Sigmoid colon (tissue), 7 donors: Measurements from ENCODE around the gene GRXCR2. TPM values are rescaled to one million over a fixed set of nuclear protein-coding genes. Genes with fewer than 3 reads are reported as not detected.
"Not testable (repeated sequence)": the region's sequence is repeated elsewhere in the genome, so short reads cannot be mapped to it uniquely, and the experiment has no call there.

Experiments
- DNase-seq: peaks from one replicate; pipeline ENCODE4 v3.0.0-alpha.2; 2019
- H3K27ac ChIP-seq, 4 donors: fragments of 200-600 bp; sonication (generic); one replicate each; pipeline ENCODE4 v1.5.1; 2016 to 2019; ENCODE audit warnings: mild to moderate bottlenecking in 1 of 4
- H3K27me3 ChIP-seq, 3 donors: fragments of 200-600 bp; sonication (generic); one replicate each; pipeline ENCODE4 v1.5.1; 2019; ENCODE audit warnings: mild to moderate bottlenecking in 1 of 3
- H3K36me3 ChIP-seq, 4 donors: fragments of 200-600 bp; sonication (generic); one replicate each; pipeline ENCODE4 v1.5.1; 2016 to 2019
- H3K4me1 ChIP-seq, 4 donors: fragments of 200-600 bp; sonication (generic); one replicate each; pipeline ENCODE4 v1.5.1; 2017 to 2019
- H3K4me3 ChIP-seq, 4 donors: fragments of 200-600 bp; sonication (generic); one replicate each; pipeline ENCODE4 v1.5.1; 2017 to 2019; ENCODE audit warnings: mild to moderate bottlenecking in 2 of 4, moderate library complexity in 1 of 4
- H3K9me3 ChIP-seq, 4 donors: fragments of 200-600 bp in 3 of 4; sonication (generic) in 3 of 4; one replicate each; pipeline versions ENCODE4 v1.5.1 to v1.6.1; 2013 to 2019
- CTCF ChIP-seq, 4 experiments: fragments of 450-650 bp in 3 of 4; fragments of 200-600 bp in 1 of 4; IDR thresholded peaks; one replicate each; pipeline ENCODE4 v1.5.1; 2016 to 2019; ENCODE audit warnings: antibody characterized with exemption in 4 of 4, mild to moderate bottlenecking in 3 of 4, moderate library complexity in 2 of 4
- EP300 ChIP-seq, 4 donors: sonication (generic); formaldehyde crosslinking; IDR thresholded peaks; one replicate each; pipeline ENCODE4 v1.6.1; 2017; ENCODE audit warnings: antibody characterized with exemption in 4 of 4
- POLR2A ChIP-seq, 2 donors: fragments of 450-650 bp; IDR thresholded peaks; one replicate each; pipeline ENCODE4 v1.6.1; 2016; ENCODE audit warnings: antibody characterized with exemption in 2 of 2, mild to moderate bottlenecking in 2 of 2, moderate library complexity in 2 of 2
- POLR2AphosphoS5 ChIP-seq, 4 donors: sonication (generic); formaldehyde crosslinking; IDR thresholded peaks; one replicate each; pipeline ENCODE4 v1.6.1; 2017; ENCODE audit warnings: antibody characterized with exemption in 4 of 4
- WGBS, 2 donors: extraction: QIAGEN DNeasy Blood & Tissue Kit; methylation state at CpG; one replicate each; pipeline ENCODE4 v1.1.7; 2013; 5-methylcytosine and 5-hydroxymethylcytosine counted together
- intact Hi-C: fragments of 100-400 bp; cut with DNase I; formaldehyde crosslinking; loops from one replicate; pipeline ENCODE4 v1.15.1; 2023
- polyA plus RNA-seq, 3 donors: library from polyadenylated mRNA; stranded (reverse); fragments of 200-250 nt; gene quantifications; one replicate each; pipeline ENCODE4 v1.2.3, GENCODE V29; 2013
- total RNA-seq, 4 donors: library from RNA; depleted of rRNA; stranded (reverse); fragments of >200 nt; gene quantifications; one replicate each; pipeline ENCODE4 v1.1.0, GENCODE V29; 2016
- donor health status: healthy with polysubstance abuse.
- donor health status: Bipolar disorder and iron deficiency.
- donor health status: healthy.

The GRXCR2 gene
- total and polyA plus RNA-seq, 7 donors = not detected

GRCh38 chr5:145869753-145870152 lies 3.1 kb downstream of the GRXCR2 start:
- intact Hi-C loops = no loop called here
- WGBS, 2 donors = 36 to 69% methylated on average over 4 of the region's 4 CpGs

GRCh38 chr5:145867806-145868205 lies 5.0 kb downstream of the GRXCR2 start:
- Histone ChIP-seq H3K36me3 (no peaks in the 10 kb centered on the region), H3K27ac (no peak overlapping the region), H3K4me1 (no peaks in the 10 kb centered on the region), H3K27me3 (no peaks in the 10 kb centered on the region), H3K9me3 (no peaks in the 10 kb centered on the region), H3K4me3 (no peak overlapping the region)
- no peak for DNase-seq
- no peak for TF ChIP-seq CTCF (IDR thresholded peaks at IDR 0.05)
- TF ChIP-seq POLR2A (IDR thresholded peaks at IDR 0.05) = no peak
- TF ChIP-seq EP300 (IDR thresholded peaks at IDR 0.05) = no peak
- TF ChIP-seq POLR2AphosphoS5 (IDR thresholded peaks at IDR 0.05) = no peak
- intact Hi-C loops = no loop called here
- 8 to 30% methylated on average over 1 of the region's 1 CpG for WGBS, 2 donors

More at GRCh38 chr5:145869753-145870152, 3.1 kb downstream of the GRXCR2 start:
- Histone ChIP-seq H3K9me3 (no peaks in the 10 kb centered on the region), H3K4me3 (no peak overlapping the region), H3K36me3 (no peaks in the 10 kb centered on the region), H3K27ac (no peak overlapping the region), H3K4me1 (no peaks in the 10 kb centered on the region), H3K27me3 (no peaks in the 10 kb centered on the region)
- TF ChIP-seq POLR2A (IDR thresholded peaks at IDR 0.05) (no peak), POLR2AphosphoS5 (IDR thresholded peaks at IDR 0.05) (no peak), CTCF (IDR thresholded peaks at IDR 0.05) (no peak), EP300 (IDR thresholded peaks at IDR 0.05) (no peak)
- no peak for DNase-seq

- intact Hi-C loops, H3K27me3 ChIP-seq, DNase-seq, H3K36me3 ChIP-seq, H3K4me1 ChIP-seq, H3K4me3 ChIP-seq, H3K27ac ChIP-seq, H3K9me3 ChIP-seq: not testable (repeated sequence)
- WGBS, 2 donors = 86 to 89% methylated on average over 2 of the region's 2 CpGs
Measured at GRCh38 chr5:145864432-145864831, 8.4 kb downstream of the GRXCR2 start.

GRCh38 chr5:145863003-145863402 lies 9.8 kb downstream of the GRXCR2 start:
- no peak for DNase-seq
- no peak overlapping the region for H3K27ac ChIP-seq
- no peaks in the 10 kb centered on the region for H3K9me3 ChIP-seq
- H3K4me1 ChIP-seq = no peaks in the 10 kb centered on the region
- intact Hi-C loops = no loop called here
- no peaks in the 10 kb centered on the region for H3K27me3 ChIP-seq
- no peak overlapping the region for H3K4me3 ChIP-seq
- TF ChIP-seq CTCF (IDR thresholded peaks at IDR 0.05) = no peak
- no peak for TF ChIP-seq POLR2AphosphoS5 (IDR thresholded peaks at IDR 0.05)
- TF ChIP-seq EP300 (IDR thresholded peaks at IDR 0.05) = no peak
- TF ChIP-seq POLR2A (IDR thresholded peaks at IDR 0.05) = no peak
- no peaks in the 10 kb centered on the region for H3K36me3 ChIP-seq
- 40 to 71% methylated on average over 3 of the region's 3 CpGs for WGBS, 2 donors

GRCh38 chr5:145859897-145860296 lies 12.9 kb downstream of the GRXCR2 start:
- WGBS, 2 donors = 86% methylated on average over 3 of the region's 3 CpGs
- Histone ChIP-seq H3K4me3 (no peak overlapping the region), H3K4me1 (peaks cover 0 to 16% (median 8%) of the 10 kb centered on the region in 4 donors), H3K9me3 (no peaks in the 10 kb centered on the region), H3K27ac (no peak overlapping the region), H3K36me3 (no peaks in the 10 kb centered on the region), H3K27me3 (no peaks in the 10 kb centered on the region)
- DNase-seq = no peak
- TF ChIP-seq EP300 (IDR thresholded peaks at IDR 0.05) (no peak), CTCF (IDR thresholded peaks at IDR 0.05) (peak in 1 of 4 experiments; percentile 5), POLR2AphosphoS5 (IDR thresholded peaks at IDR 0.05) (no peak), POLR2A (IDR thresholded peaks at IDR 0.05) (no peak)
- intact Hi-C loops = no loop called here
